ENCODE results near the gene BRD3OS.

DNA sequence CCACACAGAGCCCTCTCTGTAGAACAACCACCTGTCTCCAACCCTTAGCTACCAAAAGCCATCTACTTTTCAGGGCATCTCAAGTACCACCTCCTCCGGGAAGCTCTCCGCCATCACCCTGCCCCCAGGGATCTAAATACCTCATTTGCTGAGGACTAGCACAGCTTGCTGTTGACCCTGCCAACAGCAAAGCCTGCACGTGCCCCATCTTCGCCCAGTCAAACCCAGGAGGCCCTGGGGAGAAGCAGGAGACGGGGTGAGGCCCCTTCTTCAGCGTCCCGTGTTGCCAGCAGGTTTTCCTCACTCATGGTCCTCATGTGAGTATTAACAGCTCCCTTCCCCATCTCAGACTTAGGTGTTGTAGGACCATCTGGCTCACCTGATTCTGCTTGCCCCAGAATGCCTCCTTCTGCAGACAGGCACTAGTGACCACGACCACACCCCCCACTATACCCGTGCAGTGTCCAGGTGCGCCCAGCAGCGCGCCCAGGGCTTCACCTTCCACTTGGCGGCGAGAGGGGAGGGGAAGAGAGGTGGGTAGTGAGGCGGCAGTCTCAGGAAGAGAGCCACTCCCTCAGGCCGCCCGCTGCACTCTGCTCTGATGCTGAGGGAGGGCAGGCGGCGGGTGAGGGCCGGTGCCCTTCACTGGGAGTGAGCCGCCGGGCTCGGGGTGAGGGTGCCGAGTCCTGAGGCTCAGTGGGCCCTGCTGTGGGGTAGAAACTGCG lies 44.3 kb upstream of the BRD3OS start:
- TF ChIP-seq, protein P1, sequence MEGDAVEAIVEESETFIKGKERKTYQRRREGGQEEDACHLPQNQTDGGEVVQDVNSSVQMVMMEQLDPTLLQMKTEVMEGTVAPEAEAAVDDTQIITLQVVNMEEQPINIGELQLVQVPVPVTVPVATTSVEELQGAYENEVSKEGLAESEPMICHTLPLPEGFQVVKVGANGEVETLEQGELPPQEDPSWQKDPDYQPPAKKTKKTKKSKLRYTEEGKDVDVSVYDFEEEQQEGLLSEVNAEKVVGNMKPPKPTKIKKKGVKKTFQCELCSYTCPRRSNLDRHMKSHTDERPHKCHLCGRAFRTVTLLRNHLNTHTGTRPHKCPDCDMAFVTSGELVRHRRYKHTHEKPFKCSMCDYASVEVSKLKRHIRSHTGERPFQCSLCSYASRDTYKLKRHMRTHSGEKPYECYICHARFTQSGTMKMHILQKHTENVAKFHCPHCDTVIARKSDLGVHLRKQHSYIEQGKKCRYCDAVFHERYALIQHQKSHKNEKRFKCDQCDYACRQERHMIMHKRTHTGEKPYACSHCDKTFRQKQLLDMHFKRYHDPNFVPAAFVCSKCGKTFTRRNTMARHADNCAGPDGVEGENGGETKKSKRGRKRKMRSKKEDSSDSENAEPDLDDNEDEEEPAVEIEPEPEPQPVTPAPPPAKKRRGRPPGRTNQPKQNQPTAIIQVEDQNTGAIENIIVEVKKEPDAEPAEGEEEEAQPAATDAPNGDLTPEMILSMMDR (IDR thresholded peaks at IDR 0.05), result no peak
- no peak for TF ChIP-seq EP300 (IDR thresholded peaks at IDR 0.05)
- TF ChIP-seq POLR2A (IDR thresholded peaks at IDR 0.05), result no peak

Measured in ovary (tissue), 3 donors.